ENCODE data around the gene EDEM3. TPM values are rescaled to one million over a fixed set of nuclear protein-coding genes. Genes with fewer than 3 reads are reported as not detected.

Gene EDEM3
- total RNA-seq, 1 donor from 2014 or later, result 36.8 TPM

GRCh38 chr1:184761969-184762485 lies 7.4 kb upstream of the EDEM3 start:
- no peaks in the 10 kb centered on the region for H3K9me3 Mint-ChIP-seq (ENCODE audit: unreplicated experiment)

GRCh38 chr1:184759651-184760050 lies 5.0 kb upstream of the EDEM3 start:
- Mint-ChIP-seq H3K9me3 (ENCODE audit: unreplicated experiment) (no peaks in the 10 kb centered on the region), H3K36me3 (ENCODE audit: unreplicated experiment) (no peaks in the 10 kb centered on the region), H3K4me3 (ENCODE audit: unreplicated experiment) (no peak overlapping the region), H3K27ac (ENCODE audit: unreplicated experiment) (no peak overlapping the region), H3K27me3 (ENCODE audit: unreplicated experiment) (peaks cover 41% of the 10 kb centered on the region), H3K4me1 (ENCODE audit: unreplicated experiment) (peaks cover 12% of the 10 kb centered on the region)
- no peak for DNase-seq (ENCODE audit: extremely low spot score, unreplicated experiment)
- TF ChIP-seq CTCF (IDR thresholded peaks at IDR 0.05), result no peak

More at GRCh38 chr1:184761969-184762485, 7.4 kb upstream of the EDEM3 start:
- H3K4me1 Mint-ChIP-seq (ENCODE audit: unreplicated experiment), result no peaks in the 10 kb centered on the region
- H3K27ac Mint-ChIP-seq (ENCODE audit: unreplicated experiment), result no peak overlapping the region
- no peak for TF ChIP-seq CTCF (IDR thresholded peaks at IDR 0.05)
- H3K36me3 Mint-ChIP-seq (ENCODE audit: unreplicated experiment), result no peaks in the 10 kb centered on the region
- H3K4me3 Mint-ChIP-seq (ENCODE audit: unreplicated experiment), result no peak overlapping the region
- H3K27me3 Mint-ChIP-seq (ENCODE audit: unreplicated experiment), result peaks cover 37% of the 10 kb centered on the region
- no peak for DNase-seq (ENCODE audit: extremely low spot score, unreplicated experiment)

- DNase-seq (ENCODE audit: extremely low spot score, unreplicated experiment), result no peak
These were observed 4.5 kb upstream of the EDEM3 start for GRCh38 chr1:184759112-184759511.

GRCh38 chr1:184757891-184758290 lies 3.2 kb upstream of the EDEM3 start:
- no peak for DNase-seq (ENCODE audit: extremely low spot score, unreplicated experiment)
- no peak overlapping the region for H3K4me3 Mint-ChIP-seq (ENCODE audit: unreplicated experiment)
- peaks cover 23% of the 10 kb centered on the region for H3K4me1 Mint-ChIP-seq (ENCODE audit: unreplicated experiment)
- peaks cover 35% of the 10 kb centered on the region for H3K27me3 Mint-ChIP-seq (ENCODE audit: unreplicated experiment)
- H3K9me3 Mint-ChIP-seq (ENCODE audit: unreplicated experiment), result no peaks in the 10 kb centered on the region
- no peak for TF ChIP-seq CTCF (IDR thresholded peaks at IDR 0.05)
- H3K27ac Mint-ChIP-seq (ENCODE audit: unreplicated experiment), result no peak overlapping the region
- H3K36me3 Mint-ChIP-seq (ENCODE audit: unreplicated experiment), result no peaks in the 10 kb centered on the region

More at GRCh38 chr1:184759112-184759511, 4.5 kb upstream of the EDEM3 start:
- H3K4me3 Mint-ChIP-seq (ENCODE audit: unreplicated experiment), result no peak overlapping the region
- H3K27me3 Mint-ChIP-seq (ENCODE audit: unreplicated experiment), result peaks cover 41% of the 10 kb centered on the region
- TF ChIP-seq CTCF (IDR thresholded peaks at IDR 0.05), result no peak
- H3K27ac Mint-ChIP-seq (ENCODE audit: unreplicated experiment), result no peak overlapping the region
- no peaks in the 10 kb centered on the region for H3K36me3 Mint-ChIP-seq (ENCODE audit: unreplicated experiment)
- no peaks in the 10 kb centered on the region for H3K9me3 Mint-ChIP-seq (ENCODE audit: unreplicated experiment)
- H3K4me1 Mint-ChIP-seq (ENCODE audit: unreplicated experiment), result peaks cover 12% of the 10 kb centered on the region

- no peaks in the 10 kb centered on the region for H3K36me3 Mint-ChIP-seq (ENCODE audit: unreplicated experiment)
- no peak for DNase-seq (ENCODE audit: extremely low spot score, unreplicated experiment)
- H3K4me1 Mint-ChIP-seq (ENCODE audit: unreplicated experiment), result peaks cover 25% of the 10 kb centered on the region
- peaks cover 32% of the 10 kb centered on the region for H3K27me3 Mint-ChIP-seq (ENCODE audit: unreplicated experiment)
- no peak for TF ChIP-seq CTCF (IDR thresholded peaks at IDR 0.05)
- no peak overlapping the region for H3K4me3 Mint-ChIP-seq (ENCODE audit: unreplicated experiment)
- H3K27ac Mint-ChIP-seq (ENCODE audit: unreplicated experiment), result no peak overlapping the region
- no peaks in the 10 kb centered on the region for H3K9me3 Mint-ChIP-seq (ENCODE audit: unreplicated experiment)
These were observed 2.7 kb upstream of the EDEM3 start for GRCh38 chr1:184757406-184757805.
